Vagina (tissue), 2 donors: ENCODE data around the gene ASCC2. TPM values are rescaled to one million over a fixed set of nuclear protein-coding genes. Genes with fewer than 3 reads are reported as not detected.

Experiments
- DNase-seq, 2 donors: peaks; one replicate each; pipeline ENCODE4 v3.0.0-alpha.2; 2017; ENCODE audit errors: extremely low spot score in 2 of 2
- H3K27ac ChIP-seq: fragments of 200-600 bp; sonication (generic); one replicate; pipeline ENCODE4 v1.5.1; 2019
- H3K27me3 ChIP-seq: fragments of 200-600 bp; sonication (generic); one replicate; pipeline ENCODE4 v1.5.1; 2019
- H3K36me3 ChIP-seq, 2 donors: fragments of 200-600 bp; sonication (generic); one replicate each; pipeline ENCODE4 v1.5.1; 2017 to 2019
- H3K4me1 ChIP-seq: fragments of 200-600 bp; sonication (generic); one replicate; pipeline ENCODE4 v1.5.1; 2019
- H3K4me3 ChIP-seq, 2 donors: fragments of 200-600 bp; sonication (generic); 1 replicate in 1 of 2; 2 replicates in 1 of 2; pipeline ENCODE4 v1.5.1; 2016 to 2019
- H3K9me3 ChIP-seq: fragments of 200-600 bp; sonication (generic); one replicate; pipeline ENCODE4 v1.5.1; 2019
- POLR2A ChIP-seq, 2 donors: fragments of 450-650 bp; IDR thresholded peaks; one replicate each; pipeline ENCODE4 v1.6.1; 2017; ENCODE audit warnings: antibody characterized with exemption in 2 of 2, mild to moderate bottlenecking in 2 of 2, moderate library complexity in 2 of 2
- POLR2AphosphoS5 ChIP-seq, 2 donors: sonication (generic); formaldehyde crosslinking; IDR thresholded peaks; one replicate each; pipeline ENCODE4 v1.9.0; 2017; ENCODE audit warnings: antibody characterized with exemption in 2 of 2, mild to moderate bottlenecking in 2 of 2, low read depth in 1 of 2; ENCODE audit not compliant: insufficient read depth in 1 of 2
- intact Hi-C: fragments of 100-400 bp; cut with DNase I; formaldehyde crosslinking; loops from one replicate; pipeline ENCODE4 v1.15.1; 2023
- small RNA-seq: library from RNA; depleted of rRNA; stranded (forward); fragments of <200 nt; gene quantifications from one replicate; pipeline ENCODE3, GENCODE V24; 2016
- total RNA-seq: library from RNA; depleted of rRNA; stranded (reverse); fragments of >200 nt; gene quantifications from one replicate; pipeline ENCODE4 v1.2.3, GENCODE V29; 2016
- TF ChIP-seq, protein P1 (sequence below), 3 experiments: fragments of 450-650 bp in 2 of 3; fragments of 200-600 bp in 1 of 3; sonication (generic) in 1 of 3; IDR thresholded peaks; one replicate each; pipeline ENCODE4 v1.5.1; 2017 to 2019; ENCODE audit warnings: antibody characterized with exemption in 3 of 3, mild to moderate bottlenecking in 2 of 3, moderate library complexity in 2 of 3

Gene ASCC2
- total RNA-seq, 1 donor from 2014 or later, result 62.6 TPM

DNA sequence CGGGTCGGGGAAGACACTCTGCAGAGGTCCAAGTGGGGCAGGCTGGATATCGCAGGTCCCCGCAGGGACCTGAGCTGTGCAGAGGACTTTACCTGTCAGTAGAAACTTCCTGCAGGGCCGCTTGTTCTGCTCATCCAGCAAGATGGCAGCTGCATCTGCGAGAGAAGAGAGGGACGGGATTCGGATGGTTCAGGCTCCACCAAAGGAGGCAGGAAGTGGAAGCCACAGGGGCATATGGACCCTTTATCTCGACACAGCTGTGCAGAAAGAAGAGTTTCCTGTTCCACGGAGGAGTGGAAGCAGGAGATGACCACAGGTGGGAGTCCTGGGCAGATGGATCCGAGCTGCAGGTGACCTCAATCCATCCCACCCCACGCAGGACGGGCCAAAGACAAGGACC lies 95.7 kb downstream of the ASCC2 start:
- Histone ChIP-seq H3K27ac (no peak overlapping the region), H3K27me3 (no peaks in the 10 kb centered on the region), H3K4me3 (no peak overlapping the region), H3K36me3 (peaks cover 0 to 9% of the 10 kb centered on the region in 2 donors), H3K4me1 (peaks cover 15% of the 10 kb centered on the region), H3K9me3 (no peaks in the 10 kb centered on the region)
- intact Hi-C loops, result no loop called here
- TF ChIP-seq, protein P1, sequence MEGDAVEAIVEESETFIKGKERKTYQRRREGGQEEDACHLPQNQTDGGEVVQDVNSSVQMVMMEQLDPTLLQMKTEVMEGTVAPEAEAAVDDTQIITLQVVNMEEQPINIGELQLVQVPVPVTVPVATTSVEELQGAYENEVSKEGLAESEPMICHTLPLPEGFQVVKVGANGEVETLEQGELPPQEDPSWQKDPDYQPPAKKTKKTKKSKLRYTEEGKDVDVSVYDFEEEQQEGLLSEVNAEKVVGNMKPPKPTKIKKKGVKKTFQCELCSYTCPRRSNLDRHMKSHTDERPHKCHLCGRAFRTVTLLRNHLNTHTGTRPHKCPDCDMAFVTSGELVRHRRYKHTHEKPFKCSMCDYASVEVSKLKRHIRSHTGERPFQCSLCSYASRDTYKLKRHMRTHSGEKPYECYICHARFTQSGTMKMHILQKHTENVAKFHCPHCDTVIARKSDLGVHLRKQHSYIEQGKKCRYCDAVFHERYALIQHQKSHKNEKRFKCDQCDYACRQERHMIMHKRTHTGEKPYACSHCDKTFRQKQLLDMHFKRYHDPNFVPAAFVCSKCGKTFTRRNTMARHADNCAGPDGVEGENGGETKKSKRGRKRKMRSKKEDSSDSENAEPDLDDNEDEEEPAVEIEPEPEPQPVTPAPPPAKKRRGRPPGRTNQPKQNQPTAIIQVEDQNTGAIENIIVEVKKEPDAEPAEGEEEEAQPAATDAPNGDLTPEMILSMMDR (IDR thresholded peaks at IDR 0.05), result no peak
- no peak for TF ChIP-seq POLR2A (IDR thresholded peaks at IDR 0.05)
- no peak for DNase-seq

DNA sequence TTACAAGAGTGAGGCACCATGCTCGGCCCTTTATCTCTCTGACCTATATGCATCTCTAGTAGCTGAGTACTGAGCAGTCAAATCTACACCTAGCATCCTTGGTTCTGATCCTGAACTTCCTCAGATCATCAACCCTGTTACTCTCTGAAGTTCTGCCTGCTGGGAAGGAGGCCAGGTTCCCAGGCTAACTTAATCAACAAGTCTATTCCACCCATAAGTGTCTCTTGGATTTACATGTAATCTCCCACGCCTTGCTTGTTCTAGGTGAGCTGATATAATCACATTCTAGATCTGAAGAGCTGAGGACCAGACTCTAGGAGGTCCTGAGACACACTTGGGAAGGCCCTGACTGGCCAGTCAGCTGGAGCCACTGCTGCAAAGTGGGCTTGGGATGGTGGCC lies 96.1 kb downstream of the ASCC2 start:
- peaks cover 15% of the 10 kb centered on the region for H3K4me1 ChIP-seq
- intact Hi-C loops, result no loop called here
- H3K27ac ChIP-seq, result no peak overlapping the region
- no peaks in the 10 kb centered on the region for H3K9me3 ChIP-seq
- H3K27me3 ChIP-seq, result no peaks in the 10 kb centered on the region
- no peak for TF ChIP-seq POLR2A (IDR thresholded peaks at IDR 0.05)
- TF ChIP-seq POLR2AphosphoS5 (IDR thresholded peaks at IDR 0.05; ENCODE audit: insufficient read depth in 1 of 2, low read depth in 1 of 2), result no peak
- TF ChIP-seq, protein P1 (IDR thresholded peaks at IDR 0.05), result no peak
- no peak for DNase-seq
- peaks cover 0 to 9% of the 10 kb centered on the region in 2 donors for H3K36me3 ChIP-seq
- no peak overlapping the region for H3K4me3 ChIP-seq

GRCh38 chr22:29740216-29740615 lies 97.9 kb downstream of the ASCC2 start:
- intact Hi-C loops, result no loop called here
- Histone ChIP-seq H3K9me3 (no peaks in the 10 kb centered on the region), H3K4me3 (no peak overlapping the region), H3K27ac (no peak overlapping the region), H3K4me1 (peaks cover 10% of the 10 kb centered on the region), H3K27me3 (no peaks in the 10 kb centered on the region), H3K36me3 (peaks cover 0 to 5% of the 10 kb centered on the region in 2 donors)
- TF ChIP-seq POLR2A (IDR thresholded peaks at IDR 0.05), result no peak
- TF ChIP-seq, protein P1 (IDR thresholded peaks at IDR 0.05), result no peak
- TF ChIP-seq POLR2AphosphoS5 (IDR thresholded peaks at IDR 0.05; ENCODE audit: insufficient read depth in 1 of 2, low read depth in 1 of 2), result no peak
- DNase-seq, result no peak

DNA sequence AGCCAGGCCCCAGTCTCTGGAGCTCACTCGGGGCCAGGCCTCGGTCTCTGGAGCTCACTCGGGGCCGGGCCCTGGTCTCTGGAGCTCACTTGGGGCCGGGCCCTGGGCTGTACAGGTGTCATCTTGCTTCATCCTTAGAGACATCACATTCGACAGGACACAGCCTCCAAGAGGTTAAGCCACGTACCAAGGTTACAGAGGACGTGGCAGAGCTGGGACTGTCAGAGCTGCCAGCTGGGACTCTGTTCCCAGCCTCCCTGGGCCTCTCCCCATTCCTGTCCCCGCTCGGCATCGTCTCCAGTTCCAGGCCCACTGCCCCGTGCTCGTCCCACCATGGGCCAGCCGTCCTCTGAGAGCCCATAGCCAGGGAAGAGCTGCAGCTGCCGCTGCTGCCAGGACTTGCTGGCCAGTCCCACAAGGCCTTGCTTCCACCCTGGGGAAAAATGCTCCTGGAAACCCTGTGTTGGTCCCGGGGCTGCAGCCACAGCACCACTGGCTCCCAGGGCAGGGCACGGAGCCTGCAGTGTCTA lies 98.7 kb downstream of the ASCC2 start:
- no peaks in the 10 kb centered on the region for H3K9me3 ChIP-seq
- intact Hi-C loops, result no loop called here
- H3K4me3 ChIP-seq, result no peak overlapping the region
- DNase-seq, result no peak
- no peaks in the 10 kb centered on the region for H3K27me3 ChIP-seq
- no peak overlapping the region for H3K27ac ChIP-seq
- TF ChIP-seq, protein P1 (IDR thresholded peaks at IDR 0.05), result no peak
- TF ChIP-seq POLR2AphosphoS5 (IDR thresholded peaks at IDR 0.05; ENCODE audit: insufficient read depth in 1 of 2, low read depth in 1 of 2) (no peak), POLR2A (IDR thresholded peaks at IDR 0.05) (no peak)
- peaks cover 0 to 5% of the 10 kb centered on the region in 2 donors for H3K36me3 ChIP-seq
- H3K4me1 ChIP-seq, result peaks cover 2% of the 10 kb centered on the region

Small RNA genes within 50 kb of the gene (small RNA-seq; reads per million reads assigned to genes)
- not detected for gene RF00019

Other genes with a start within 250 kb of the ASCC2 start
- gene NF2, start 234.6 kb downstream of the ASCC2 start, total RNA-seq, result 15.7 TPM
- gene CABP7, start 118.3 kb downstream of the ASCC2 start, total RNA-seq, result not detected
- 22.6 TPM for gene ZMAT5, start 71.3 kb downstream of the ASCC2 start, total RNA-seq
- 65.8 TPM for gene UQCR10, start 70.9 kb downstream of the ASCC2 start, total RNA-seq
- gene MTMR3, start 44.9 kb upstream of the ASCC2 start, total RNA-seq, result 66.8 TPM
- not detected for gene HORMAD2, start 242.2 kb upstream of the ASCC2 start, total RNA-seq